B cell (primary cell): ENCODE data around the gene EIF3L.

Source experiments
- EZH2 ChIP-seq: IDR thresholded peaks from 2 replicates; pipeline ENCODE4 v1.6.1; 2012; ENCODE audit warnings: borderline replicate concordance, low read depth, mild to moderate bottlenecking, moderate library complexity, low read length; ENCODE audit not compliant: insufficient read depth, poor library complexity, severe bottlenecking
- TF ChIP-seq, protein P1 (sequence below): fragments of 200-600 bp; IDR thresholded peaks from one replicate; pipeline ENCODE4 v1.8.0; 2022; ENCODE audit warnings: antibody characterized with exemption, mild to moderate bottlenecking

DNA sequence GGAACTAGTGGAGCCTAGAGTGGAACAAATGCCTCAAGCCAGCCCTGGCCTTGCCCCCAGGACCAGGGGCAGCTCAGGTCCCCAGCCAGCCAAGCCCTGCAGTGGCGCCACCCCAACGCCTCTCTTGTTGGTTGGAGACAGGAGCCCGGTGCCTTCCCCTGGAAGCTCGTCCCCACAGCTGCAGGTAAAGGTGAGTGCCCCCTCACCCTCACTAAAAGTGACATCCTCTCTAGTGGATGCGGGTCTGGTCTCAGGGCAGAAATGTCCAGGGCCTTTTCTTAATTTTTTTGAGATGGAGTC lies 78.4 kb downstream of the EIF3L start:
- TF ChIP-seq, protein P1, sequence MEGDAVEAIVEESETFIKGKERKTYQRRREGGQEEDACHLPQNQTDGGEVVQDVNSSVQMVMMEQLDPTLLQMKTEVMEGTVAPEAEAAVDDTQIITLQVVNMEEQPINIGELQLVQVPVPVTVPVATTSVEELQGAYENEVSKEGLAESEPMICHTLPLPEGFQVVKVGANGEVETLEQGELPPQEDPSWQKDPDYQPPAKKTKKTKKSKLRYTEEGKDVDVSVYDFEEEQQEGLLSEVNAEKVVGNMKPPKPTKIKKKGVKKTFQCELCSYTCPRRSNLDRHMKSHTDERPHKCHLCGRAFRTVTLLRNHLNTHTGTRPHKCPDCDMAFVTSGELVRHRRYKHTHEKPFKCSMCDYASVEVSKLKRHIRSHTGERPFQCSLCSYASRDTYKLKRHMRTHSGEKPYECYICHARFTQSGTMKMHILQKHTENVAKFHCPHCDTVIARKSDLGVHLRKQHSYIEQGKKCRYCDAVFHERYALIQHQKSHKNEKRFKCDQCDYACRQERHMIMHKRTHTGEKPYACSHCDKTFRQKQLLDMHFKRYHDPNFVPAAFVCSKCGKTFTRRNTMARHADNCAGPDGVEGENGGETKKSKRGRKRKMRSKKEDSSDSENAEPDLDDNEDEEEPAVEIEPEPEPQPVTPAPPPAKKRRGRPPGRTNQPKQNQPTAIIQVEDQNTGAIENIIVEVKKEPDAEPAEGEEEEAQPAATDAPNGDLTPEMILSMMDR, result no peak
- TF ChIP-seq EZH2, result no peak
